GM11168 (cell line): ENCODE results near the gene ZNF761.

ENCODE experiments used
- in situ Hi-C: fragments of 300-500 bp; cut with MboI; formaldehyde crosslinking; loops from one replicate; pipeline ENCODE4 v1.12.0; 2022; ENCODE audit warnings: low sequenced_read_pairs; ENCODE audit not compliant: unreplicated experiment

ZNF761 gene

GRCh38 chr19:53504885-53505284 is 73.1 kb downstream of the ZNF761 start:
- in situ Hi-C loops = no loop called here

GRCh38 chr19:53506728-53507127 is 74.9 kb downstream of the ZNF761 start:
- in situ Hi-C loops = no loop called here
